ENCODE results near the gene DRG2.

The DRG2 gene

DNA sequence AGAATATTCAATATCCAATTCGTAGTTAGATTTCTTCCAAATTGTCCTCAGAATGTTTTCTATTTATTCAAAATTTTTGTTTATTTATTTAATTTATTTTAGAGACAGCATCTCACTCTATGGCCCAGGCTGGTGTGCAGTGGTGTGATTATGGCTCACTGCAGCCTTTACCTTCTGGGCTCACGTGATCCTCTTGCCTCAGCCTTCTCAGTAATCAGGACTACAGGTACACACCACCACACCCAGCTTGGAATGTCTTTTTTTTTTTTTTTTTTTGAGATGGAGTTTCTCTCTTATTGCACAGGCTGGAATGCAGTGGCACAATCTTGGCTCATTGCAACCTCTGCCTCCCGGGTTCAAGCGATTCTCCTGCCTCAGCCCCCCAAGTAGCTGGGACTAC is 3.5 kb upstream of the DRG2 start:
- no peak for TF ChIP-seq CTCF (IDR thresholded peaks at IDR 0.05)

DNA sequence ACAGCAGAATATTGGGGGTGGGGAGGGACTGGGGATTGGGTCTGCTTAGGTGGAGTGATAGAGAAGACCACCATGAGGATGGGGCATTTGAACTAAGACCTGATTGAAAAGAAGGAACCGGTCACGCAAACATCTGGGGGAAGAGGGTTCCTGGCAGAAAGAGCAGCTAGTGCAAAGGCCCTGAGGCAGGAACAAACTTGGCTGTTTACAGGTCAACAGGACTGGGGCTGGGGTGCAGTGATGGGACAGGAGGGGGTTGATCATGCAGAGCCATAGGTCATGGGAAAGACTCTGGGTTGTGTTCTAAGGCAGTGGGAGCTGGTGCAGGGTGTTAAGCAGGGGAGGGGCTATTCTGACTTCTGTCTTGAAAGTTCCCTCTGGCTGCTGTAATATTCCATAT is 1.9 kb downstream of the DRG2 start:
- TF ChIP-seq CTCF (IDR thresholded peaks at IDR 0.05), result no peak

DNA sequence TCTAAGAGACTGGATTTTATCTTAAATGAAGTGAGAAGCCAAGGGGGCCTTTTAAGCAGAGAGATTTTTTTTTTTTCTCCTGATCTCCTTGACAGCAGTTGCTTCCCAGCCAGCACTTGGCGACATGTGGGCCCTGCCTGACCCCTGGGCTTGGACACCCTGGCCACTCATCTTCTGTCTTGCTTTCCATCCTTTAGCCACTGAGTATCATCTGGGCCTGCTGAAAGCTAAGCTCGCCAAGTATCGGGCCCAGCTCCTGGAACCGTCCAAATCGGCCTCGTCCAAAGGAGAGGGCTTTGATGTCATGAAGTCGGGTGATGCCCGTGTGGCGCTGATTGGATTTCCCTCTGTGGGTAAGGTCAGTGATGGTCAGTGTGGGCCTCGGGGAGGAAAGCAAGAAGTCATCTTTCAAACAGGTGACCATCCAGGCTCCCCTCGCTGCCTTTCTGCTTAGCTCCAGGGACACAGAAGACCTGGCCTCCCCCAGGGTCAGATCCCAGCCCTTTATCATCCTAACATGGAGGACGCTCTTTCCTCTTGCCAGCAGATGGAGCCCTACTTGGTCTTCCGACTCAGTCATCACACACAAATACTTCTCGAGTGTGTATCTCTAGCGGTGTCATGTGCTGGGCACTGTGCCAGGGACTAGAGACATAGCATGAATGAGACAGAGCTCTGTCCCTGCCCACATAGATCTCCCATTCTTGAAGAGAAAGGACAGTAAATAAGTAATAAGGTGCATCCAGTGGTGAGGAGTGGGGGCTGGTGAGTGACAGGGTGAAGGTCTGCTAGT is 6.1 kb downstream of the DRG2 start:
- TF ChIP-seq CTCF (IDR thresholded peaks at IDR 0.05), result peak; percentile 35; the same call in 1 of the 2 replicates

- no peak for TF ChIP-seq CTCF (IDR thresholded peaks at IDR 0.05)
These were observed 6.7 kb downstream of the DRG2 start for GRCh38 chr17:18094409-18094807.

- TF ChIP-seq CTCF (IDR thresholded peaks at IDR 0.05), result no peak
These were observed 11.8 kb downstream of the DRG2 start for GRCh38 chr17:18099516-18099915.

- no peak for TF ChIP-seq CTCF (IDR thresholded peaks at IDR 0.05)
These were observed 12.9 kb downstream of the DRG2 start for GRCh38 chr17:18100616-18101015.

DNA sequence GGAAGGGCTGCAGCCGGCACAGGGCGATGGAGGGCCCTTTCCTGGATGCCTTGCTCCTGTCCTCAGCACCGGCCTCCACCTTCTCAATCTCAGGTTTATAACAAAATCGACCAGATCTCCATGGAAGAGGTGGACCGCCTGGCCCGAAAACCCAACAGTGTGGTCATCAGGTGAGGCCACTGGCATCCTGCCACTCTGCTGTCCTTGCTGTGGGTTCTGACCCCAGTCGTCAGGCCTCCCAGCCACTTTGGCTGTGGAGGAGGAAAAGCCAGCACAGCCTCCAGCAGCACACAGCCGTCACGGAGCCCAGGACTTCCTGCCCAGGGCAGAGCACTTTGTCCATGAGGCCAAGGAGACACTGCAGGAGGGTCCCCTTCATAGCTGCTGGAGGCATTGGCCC is 14.1 kb downstream of the DRG2 start:
- TF ChIP-seq CTCF (IDR thresholded peaks at IDR 0.05), result no peak

DNA sequence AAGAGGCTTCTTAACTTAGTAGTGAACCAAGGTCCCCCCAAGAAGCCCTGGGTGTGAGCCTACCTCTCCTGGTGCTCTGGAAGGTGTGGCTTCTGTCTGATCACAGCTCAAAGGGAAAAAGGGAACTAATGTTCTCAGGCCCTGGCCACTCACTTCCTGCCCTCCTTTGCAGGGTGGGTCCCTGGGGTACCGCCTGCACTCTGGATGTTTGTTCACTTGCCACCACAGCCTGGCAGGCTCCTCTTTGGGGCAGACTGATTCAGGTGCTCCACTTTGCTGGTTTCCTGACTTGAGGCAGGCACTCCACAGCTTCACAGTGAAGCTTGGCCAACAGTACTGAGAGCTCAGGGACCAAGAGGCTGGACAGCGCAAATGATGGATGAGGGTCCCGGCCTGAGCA is 14.9 kb downstream of the DRG2 start:
- no peak for TF ChIP-seq CTCF (IDR thresholded peaks at IDR 0.05)
